Suprapubic skin (tissue), 4 donors: ENCODE results near the gene CTNNBL1.

ENCODE experiments used
- CTCF ChIP-seq, 2 donors: fragments of 200-600 bp in 1 of 2; fragments of 450-650 bp in 1 of 2; sonication (generic) in 1 of 2; IDR thresholded peaks; one replicate each; pipeline ENCODE4 v1.5.1; 2016 to 2019; ENCODE audit warnings: antibody characterized with exemption in 2 of 2, mild to moderate bottlenecking in 1 of 2, moderate library complexity in 1 of 2
- EP300 ChIP-seq: sonication (generic); formaldehyde crosslinking; IDR thresholded peaks from one replicate; pipeline ENCODE4 v1.6.1; 2017; ENCODE audit warnings: antibody characterized with exemption
- POLR2A ChIP-seq, 2 donors: fragments of 450-650 bp; IDR thresholded peaks; one replicate each; pipeline ENCODE4 v1.6.1; 2017; ENCODE audit warnings: antibody characterized with exemption in 2 of 2, mild to moderate bottlenecking in 2 of 2, moderate library complexity in 2 of 2
- POLR2AphosphoS5 ChIP-seq, 3 donors: sonication (generic); formaldehyde crosslinking; IDR thresholded peaks; one replicate each; pipeline ENCODE4 v1.6.1; 2017; ENCODE audit warnings: antibody characterized with exemption in 3 of 3

- TF ChIP-seq CTCF (IDR thresholded peaks at IDR 0.05) (no peak), POLR2AphosphoS5 (IDR thresholded peaks at IDR 0.05) (no peak), POLR2A (IDR thresholded peaks at IDR 0.05) (no peak), EP300 (no peak)
Observed at GRCh38 chr20:37729452-37729851, 35.6 kb downstream of the CTNNBL1 start.
